Activated CD8-positive, alpha-beta memory T cell treated with anti-CD3 and anti-CD28 coated beads for 36 hours (primary cell): ENCODE results near the gene BUD13. TPM values are rescaled to one million over a fixed set of nuclear protein-coding genes. Genes with fewer than 3 reads are reported as not detected.

ENCODE experiments used
- CTCF ChIA-PET: fragments of 350-600 bp; sonication (Branson Sonifier 250); formaldehyde crosslinking; loops from one replicate; lab custom pipeline; 2021; ENCODE audit warnings: antibody characterized with exemption; lab: Charles Lee
- POLR2A ChIA-PET: fragments of 350-600 bp; sonication (Branson Sonifier 250); formaldehyde crosslinking; loops from one replicate; lab custom pipeline; 2021; ENCODE audit warnings: antibody characterized with exemption; lab: Charles Lee
- total RNA-seq, 2 experiments: library from RNA; stranded (reverse); gene quantifications; one replicate each; pipeline ENCODE4 v1.2.3, GENCODE V29; 2021

Gene BUD13
- total RNA-seq, 2 experiments from 2014 or later: 32.1 to 33.6 TPM

DNA sequence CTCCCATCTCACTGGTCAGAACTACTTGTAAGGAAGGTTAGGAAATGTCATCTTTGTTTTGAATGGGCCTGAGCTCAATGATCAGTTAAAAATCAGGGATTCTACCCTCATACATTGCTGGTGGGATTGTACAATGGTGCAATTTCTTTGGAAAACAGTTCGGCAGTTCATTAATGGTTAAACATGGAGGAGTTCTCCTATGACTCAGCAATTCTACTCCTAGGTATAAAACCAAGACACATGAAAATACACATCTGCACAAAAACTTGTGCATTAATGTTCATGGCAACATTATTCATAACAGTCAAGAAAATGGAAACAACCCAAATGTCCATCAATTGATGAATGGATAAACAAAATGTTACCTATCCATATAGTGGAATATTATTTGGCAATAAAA is 23.8 kb upstream of the BUD13 start:
- POLR2A ChIA-PET: no interaction called here
- CTCF ChIA-PET: no interaction called here

DNA sequence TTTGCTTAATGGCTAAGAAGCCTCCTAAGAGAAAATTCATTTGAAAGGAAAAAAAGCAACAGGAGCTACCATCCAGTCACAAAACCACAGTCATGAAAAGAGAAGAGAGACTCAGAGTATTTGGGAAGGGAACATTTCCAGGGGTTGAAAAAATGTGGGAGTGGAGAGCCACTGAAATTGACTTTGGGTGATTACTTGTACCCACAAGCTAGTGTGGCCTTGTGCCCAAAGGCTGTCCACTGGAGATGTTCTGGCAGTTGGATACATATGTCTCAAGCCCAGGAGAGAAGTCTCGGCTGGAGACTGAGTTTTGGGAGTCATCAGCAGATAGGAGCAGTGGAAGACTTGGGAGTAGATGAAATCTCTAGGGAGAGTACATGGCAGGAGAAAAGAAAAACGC is 22.1 kb upstream of the BUD13 start:
- ChIA-PET POLR2A (no interaction called here), CTCF (interaction anchor here (1.7 kb wide), 1 partner anchor 311 kb away, joined by 6 read pairs; no protein-coding TSS in a partner anchor)

DNA sequence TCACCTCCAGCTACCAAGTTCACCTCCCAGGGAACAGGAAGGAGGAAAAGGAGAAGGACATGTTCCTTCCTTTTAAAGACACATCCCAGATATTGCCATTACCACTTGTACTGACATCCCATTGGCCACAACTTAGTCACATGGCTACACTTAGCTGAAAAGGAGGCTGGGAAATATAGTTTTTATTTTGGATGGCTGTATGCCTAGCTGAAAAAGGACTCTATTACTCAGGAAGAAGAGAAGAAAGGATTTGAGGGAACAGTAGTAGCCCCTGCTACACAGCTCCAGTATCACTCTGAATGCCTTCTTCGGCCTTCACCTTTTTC is 20.9 kb upstream of the BUD13 start:
- ChIA-PET CTCF (interaction anchor here (0.6 to 5.7 kb wide), 4 partner anchors 43 to 433 kb away, joined by 3 to 56 read pairs (median 4); partner anchors contain the start of gene APOA1), POLR2A (no interaction called here)

DNA sequence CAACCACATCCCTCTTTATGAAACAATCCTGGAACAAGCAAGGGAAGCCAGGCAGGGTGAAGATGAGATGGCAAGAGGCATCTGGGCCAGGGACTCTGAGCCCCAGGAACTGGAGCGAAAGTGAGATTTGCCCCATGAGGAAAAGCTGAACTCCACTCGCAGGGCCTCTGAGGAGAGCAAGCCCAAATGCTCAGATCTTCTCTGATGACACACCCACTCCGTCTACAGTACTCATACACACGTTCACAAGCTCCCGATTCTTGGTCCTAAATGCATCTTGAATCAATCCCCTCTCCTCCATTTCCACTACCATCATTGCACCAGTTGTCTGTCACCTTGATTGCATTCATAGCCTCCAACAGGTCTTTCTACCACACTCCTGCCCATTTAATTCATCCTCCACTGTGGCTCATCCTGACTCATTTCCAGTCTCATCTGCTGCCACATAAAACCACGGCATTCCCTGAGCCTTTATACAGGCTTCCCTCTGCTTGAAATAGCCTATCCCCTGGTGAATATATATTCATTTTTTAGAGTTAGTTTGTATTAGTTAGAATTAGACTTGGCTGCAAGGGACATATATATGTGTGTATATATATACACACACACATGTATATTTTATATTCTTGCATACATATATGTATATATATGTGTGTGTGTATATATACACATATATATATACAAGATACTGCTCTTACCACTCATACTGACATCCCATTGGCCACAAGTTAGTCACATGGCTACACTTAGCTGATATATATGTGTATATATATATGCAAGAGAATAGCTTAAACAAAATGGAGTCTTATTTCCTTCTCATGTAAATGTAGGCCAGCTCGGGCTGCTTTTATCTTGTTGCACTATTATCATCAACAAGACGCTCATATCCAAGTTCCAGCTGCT is 20.3 kb upstream of the BUD13 start:
- ChIA-PET CTCF (interaction anchor here (0.6 to 5.7 kb wide), 5 partner anchors 35 to 434 kb away, joined by 3 to 56 read pairs (median 4); partner anchors contain the start of gene APOA1), POLR2A (no interaction called here)

DNA sequence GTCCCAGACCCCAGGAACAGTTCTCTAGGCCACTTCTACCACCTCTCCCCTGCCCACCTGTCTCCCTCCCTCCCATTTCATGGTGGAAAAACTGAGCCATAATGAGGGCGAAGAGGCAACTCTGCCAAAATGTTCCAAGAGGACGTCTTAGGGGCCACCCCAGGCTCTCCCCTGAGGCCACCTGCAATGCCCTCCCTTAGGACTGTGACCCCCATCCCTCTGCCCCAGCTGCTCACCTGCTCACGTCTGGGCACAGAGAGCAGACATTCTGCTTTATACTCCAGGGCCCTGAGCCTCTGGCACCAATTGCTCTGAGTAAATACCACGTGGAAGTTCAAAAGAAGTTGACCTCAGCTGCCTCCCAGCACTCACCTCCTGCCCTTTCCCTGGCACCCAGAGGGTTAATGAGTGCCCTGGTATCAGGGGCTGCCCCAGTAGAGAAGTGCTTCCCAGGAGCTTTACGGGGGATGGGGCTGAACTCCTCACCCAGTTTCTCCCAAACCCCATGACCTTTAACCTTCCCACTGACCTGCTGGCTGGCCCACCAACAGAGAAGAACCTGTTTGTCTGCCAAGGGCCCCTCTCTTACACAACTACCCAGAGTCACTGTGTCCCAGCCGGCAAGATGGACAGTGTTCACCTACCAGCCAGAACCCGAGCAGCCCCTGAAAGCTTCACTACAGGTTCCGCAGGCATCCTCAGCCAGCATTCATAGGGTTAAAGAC is 19.5 kb upstream of the BUD13 start:
- POLR2A ChIA-PET: no interaction called here
- CTCF ChIA-PET: interaction anchor here (0.9 to 5.7 kb wide), 5 partner anchors 21 to 314 kb away, joined by 3 to 56 read pairs (median 3); partner anchors contain the start of gene APOA1

DNA sequence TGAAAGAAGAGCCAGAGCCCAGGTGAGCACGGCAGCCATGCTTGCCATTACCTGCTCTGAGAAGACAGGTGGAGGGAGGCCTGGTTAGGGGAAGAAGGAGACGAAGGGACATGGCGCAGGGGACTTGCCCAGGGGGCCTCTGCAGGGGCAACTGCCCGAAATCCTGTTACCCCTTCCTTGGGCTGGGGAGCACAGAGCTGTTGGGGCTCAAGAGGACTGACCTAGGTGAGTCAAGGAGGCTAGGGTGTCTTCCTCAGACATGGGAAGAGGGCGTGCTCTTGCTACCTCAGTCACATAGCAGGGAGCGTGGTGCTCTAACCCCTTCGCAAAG is 19.0 kb upstream of the BUD13 start, which contains the start of gene APOA5:
TSS of gene APOA5 (minus strand) at position 67 of the 331 bp plus-strand sequence. CDS start at position 48, 19 bp downstream.
- ChIA-PET CTCF (interaction anchor here (0.9 to 5.7 kb wide), 18 partner anchors 9 to 387 kb away, joined by 3 to 56 read pairs (median 4); partner anchors contain the start of genes APOA1 and SIDT2), POLR2A (interaction anchor here (1.9 kb wide), 1 partner anchor 44 kb away, joined by 12 read pairs; no protein-coding TSS in a partner anchor)

DNA sequence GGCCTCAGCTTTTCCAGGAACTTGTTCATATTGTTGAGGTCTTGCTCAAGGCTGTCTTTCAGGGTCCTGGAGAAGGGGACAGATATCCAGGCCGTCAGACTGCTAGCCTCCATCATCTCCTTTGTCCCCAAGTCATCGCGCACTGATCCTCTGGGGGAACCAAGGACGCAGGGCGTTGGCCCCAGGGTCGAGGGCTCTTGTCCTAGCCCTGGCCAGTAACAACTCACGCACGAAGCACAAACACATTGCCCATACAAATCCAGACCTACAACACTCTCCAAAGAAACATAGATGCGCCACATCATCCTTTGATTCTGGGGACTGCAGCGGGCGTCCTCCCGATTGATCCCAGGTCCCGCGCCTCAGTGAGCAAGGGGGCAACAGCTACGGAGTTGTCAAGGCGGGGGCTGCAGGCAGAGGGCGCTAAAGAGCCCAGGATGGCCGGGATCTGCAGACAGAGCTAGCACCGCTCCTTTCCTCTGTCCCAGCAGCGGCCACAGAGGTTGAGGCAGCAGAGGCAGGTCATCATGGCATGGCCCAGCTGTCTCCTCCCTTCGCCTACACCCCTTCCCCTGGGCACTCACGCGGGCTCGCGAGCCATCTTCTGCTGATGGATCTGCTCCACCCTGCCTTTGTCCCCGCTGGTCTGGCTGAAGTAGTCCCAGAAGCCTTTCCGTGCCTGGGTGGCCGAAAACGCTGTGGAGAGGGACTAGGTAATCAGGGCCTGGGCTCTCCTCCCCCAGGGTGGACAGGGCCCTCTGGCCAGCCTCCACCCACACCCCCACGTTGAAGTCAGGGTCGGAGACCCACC is 18.4 kb upstream of the BUD13 start:
- ChIA-PET CTCF (interaction anchor here (0.5 to 5.7 kb wide), 23 partner anchors 8 to 436 kb away, joined by 3 to 56 read pairs (median 4); partner anchors contain the start of genes APOA1 and SIDT2), POLR2A (interaction anchor here (0.5 to 1.9 kb wide), 3 partner anchors 16 to 307 kb away, joined by 3 to 12 read pairs (median 10); partner anchors contain the start of gene SIK3)

DNA sequence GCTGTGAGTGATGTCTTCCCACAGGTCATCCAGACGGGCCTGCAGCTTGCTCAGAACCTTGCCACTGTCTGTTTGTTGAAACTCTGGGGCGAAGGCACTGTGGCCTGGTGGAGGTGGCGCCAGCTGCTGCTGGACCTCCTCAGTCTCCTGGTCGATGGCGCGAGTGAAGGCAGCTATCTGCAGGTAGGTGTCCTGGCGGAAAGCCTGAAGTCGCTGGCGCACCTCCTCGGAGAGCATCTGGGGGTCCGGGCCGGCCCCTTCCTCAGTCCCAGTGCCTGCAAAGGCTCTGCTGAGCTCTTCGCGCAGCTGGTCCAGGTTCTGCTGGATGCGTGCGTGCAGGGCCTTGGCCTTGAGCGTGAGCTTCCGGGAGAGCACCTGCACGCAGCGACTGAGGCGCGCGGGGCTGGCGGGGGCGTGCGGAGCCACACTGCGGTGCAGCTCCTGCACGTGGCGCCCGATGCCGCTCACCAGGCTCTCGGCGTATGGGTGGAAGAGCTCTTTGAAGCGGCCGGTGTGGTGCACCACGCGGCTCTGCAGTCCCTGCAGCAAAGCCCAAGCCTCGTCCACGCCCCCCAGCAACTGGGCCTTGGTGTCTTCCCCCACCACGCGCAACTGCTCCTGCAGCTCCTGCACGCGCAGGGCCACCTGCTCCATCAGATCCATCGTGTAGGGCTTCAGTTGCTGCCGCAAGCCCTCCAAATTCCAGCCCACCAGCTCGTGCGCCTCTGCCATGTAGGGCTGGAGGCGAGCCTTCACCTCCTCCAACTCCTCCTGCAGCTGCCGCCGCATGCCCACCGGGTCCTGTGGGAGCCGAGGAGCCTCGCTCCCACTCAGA is 17.6 kb upstream of the BUD13 start:
- POLR2A ChIA-PET: interaction anchor here (0.5 to 1.9 kb wide), 4 partner anchors 15 to 308 kb away, joined by 3 to 12 read pairs (median 8); partner anchors contain the start of gene SIK3
- CTCF ChIA-PET: interaction anchor here (0.5 to 5.7 kb wide), 24 partner anchors 8 to 436 kb away, joined by 3 to 56 read pairs (median 4); partner anchors contain the start of genes APOA1 and SIDT2

DNA sequence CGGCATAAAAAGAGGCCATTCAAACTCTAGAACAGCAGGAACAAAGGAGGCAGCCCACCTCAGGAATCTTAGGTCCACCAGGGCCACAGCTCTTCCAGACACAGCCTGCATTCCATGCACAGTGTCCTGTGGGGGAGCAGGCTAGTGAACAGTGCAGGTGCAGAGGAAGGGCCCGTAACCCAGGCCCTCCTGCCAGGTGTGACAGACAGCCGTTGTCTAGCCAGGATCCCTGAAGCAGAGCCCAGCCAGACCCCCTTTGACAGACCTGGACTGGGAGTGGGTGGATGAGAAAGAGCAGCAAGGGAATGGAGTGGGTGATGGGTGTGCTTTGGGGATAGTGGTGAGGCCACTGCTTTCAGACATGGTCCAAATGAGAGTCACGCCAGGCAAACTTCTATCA is 16.2 kb upstream of the BUD13 start:
- ChIA-PET POLR2A (interaction anchor here (0.5 kb wide), 1 partner anchor 314 kb away, joined by 3 read pairs; no protein-coding TSS in a partner anchor), CTCF (interaction anchor here (1.4 to 5.7 kb wide), 3 partner anchors 28 to 318 kb away, joined by 3 to 56 read pairs (median 40); partner anchors contain the start of gene APOA1)

DNA sequence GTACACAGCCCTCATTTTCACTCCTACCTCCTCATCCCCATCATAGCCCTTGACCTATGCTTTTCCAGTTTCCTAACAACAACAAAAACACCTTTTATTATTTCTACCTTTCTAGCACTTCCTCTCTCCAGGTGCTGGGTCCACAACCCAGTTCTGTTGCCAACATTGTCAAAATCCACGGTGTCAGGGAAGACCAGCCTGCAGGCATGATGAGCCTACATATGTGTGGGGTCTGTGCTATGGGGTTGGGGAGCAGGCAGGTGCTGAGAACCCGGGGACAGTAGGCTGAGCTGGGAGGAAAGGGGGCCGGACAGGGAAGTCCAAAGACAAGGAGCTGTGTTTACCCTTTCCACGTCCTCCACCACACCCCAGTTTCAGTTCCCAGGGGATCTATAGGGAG is 15.7 kb upstream of the BUD13 start:
- POLR2A ChIA-PET: interaction anchor here (0.5 to 1.8 kb wide), 5 partner anchors 10 to 315 kb away, joined by 3 to 8 read pairs (median 5); no protein-coding TSS in a partner anchor

DNA sequence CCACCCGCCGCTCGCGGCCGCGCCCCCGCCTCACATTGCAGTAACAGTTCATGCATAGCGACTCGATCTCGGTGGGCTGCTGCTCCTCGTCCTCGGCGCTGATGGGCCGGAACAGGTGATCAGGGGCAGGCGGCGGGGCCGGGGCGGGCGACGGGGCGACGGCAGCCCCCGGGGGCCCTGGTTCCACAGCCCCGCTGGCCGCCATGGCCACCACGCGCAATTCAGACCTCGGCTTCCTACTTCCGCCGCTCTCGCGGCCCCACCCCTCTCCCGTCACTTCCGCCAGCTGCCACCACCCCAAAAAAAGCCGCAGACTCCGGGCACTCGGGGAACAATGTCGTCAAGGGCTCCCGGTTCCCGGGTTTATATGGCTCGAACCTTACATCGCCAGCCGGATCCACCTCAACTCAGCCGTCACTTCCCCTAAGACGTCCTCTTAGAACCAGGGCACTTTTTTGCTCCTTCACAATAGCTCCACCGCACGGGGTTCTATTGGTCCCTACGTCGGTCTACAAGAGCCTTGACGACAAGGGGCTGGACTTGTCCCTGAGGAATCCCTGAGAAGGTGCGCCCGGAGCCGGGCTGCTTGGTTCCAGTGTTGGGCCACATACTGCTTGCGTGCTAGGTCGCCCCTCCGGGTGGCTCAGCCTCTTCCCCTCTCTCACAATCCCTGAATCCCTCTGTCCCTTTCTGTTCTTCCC is 15.1 kb upstream of the BUD13 start, which contains the start of gene ZPR1:
TSS of gene ZPR1 (minus strand) at position 238 of the 701 bp plus-strand sequence. CDS start at position 205, 33 bp downstream.
- CTCF ChIA-PET: interaction anchor here (1.1 to 4.1 kb wide), 3 partner anchors 14 to 319 kb away, joined by 3 to 40 read pairs (median 5); no protein-coding TSS in a partner anchor
- POLR2A ChIA-PET: interaction anchor here (0.8 to 1.8 kb wide), 6 partner anchors 10 to 65 kb away, joined by 3 to 10 read pairs (median 5); partner anchors contain the start of gene BUD13

More for the DNA sequence above, 15.7 kb upstream of the BUD13 start:
- CTCF ChIA-PET: interaction anchor here (1.1 to 4.1 kb wide), 2 partner anchors 45 to 318 kb away, joined by 3 to 40 read pairs; no protein-coding TSS in a partner anchor

DNA sequence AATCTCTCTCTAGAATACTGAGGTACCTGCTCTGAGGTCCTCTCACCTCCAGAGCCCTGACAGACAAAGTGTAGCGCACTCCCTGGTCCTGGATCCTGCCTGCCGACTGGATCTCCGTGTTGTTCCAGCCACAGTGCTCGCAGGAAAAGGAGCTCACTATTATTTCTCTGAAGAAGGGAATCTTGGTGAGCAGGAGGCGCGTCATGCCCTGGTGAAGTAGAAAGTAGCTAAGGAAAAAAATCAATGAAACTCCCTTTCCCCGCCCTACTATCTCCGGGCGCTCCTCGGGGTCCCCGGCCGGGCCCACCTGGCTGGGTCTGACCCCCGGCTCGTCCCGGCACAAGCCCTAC is 14.6 kb upstream of the BUD13 start:
- CTCF ChIA-PET: interaction anchor here (1.1 to 1.7 kb wide), 3 partner anchors 14 to 438 kb away, joined by 3 to 5 read pairs (median 5); no protein-coding TSS in a partner anchor
- POLR2A ChIA-PET: interaction anchor here (0.8 to 1.8 kb wide), 7 partner anchors 9 to 67 kb away, joined by 3 to 10 read pairs (median 5); partner anchors contain the start of gene BUD13

DNA sequence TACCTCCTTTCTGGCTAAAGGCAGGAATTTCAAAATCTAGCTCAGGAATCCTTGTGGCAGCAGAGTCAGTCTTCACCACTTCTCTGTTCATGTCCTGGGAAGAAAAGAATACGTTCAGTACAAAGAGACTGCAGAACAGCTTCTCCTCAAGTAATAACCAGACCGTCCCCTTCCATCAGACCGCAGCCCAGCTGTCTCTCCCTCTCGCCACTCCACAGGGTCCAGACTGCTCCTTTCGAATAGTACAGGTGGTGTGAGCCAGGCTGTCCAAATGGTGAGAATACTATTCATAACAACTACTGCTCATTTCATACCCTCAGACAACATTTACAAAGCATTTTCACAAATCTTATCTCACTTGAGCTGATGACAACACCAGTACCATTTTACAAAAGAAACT is 14.2 kb upstream of the BUD13 start:
- POLR2A ChIA-PET: interaction anchor here (0.8 to 1.8 kb wide), 4 partner anchors 13 to 67 kb away, joined by 3 to 10 read pairs (median 6); partner anchors contain the start of gene BUD13
- CTCF ChIA-PET: interaction anchor here (1.1 to 1.9 kb wide), 4 partner anchors 8 to 438 kb away, joined by 3 to 7 read pairs (median 5); no protein-coding TSS in a partner anchor

DNA sequence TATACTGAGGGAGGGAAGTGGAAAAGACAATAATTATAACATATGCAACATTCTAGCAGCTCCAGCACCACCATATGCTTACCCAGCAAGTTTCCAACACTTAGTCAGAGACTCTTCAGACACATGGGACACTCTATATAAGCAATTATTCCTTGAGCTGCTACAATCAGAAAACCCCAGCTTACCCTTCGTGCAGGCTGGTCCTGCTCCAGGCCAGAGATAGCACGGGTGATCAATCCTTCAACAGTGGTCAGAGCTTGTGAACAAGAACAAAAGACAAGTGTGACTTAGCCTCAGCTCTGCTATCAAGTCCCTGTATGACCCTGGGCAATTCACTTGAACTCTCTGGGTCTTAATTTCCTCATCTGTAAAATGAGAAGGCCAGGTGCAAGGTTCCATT is 13.5 kb upstream of the BUD13 start:
- ChIA-PET POLR2A (interaction anchor here (1.1 kb wide), 1 partner anchor 50 kb away, joined by 4 read pairs; no protein-coding TSS in a partner anchor), CTCF (interaction anchor here (0.9 to 1.9 kb wide), 5 partner anchors 7 to 439 kb away, joined by 3 to 7 read pairs (median 5); no protein-coding TSS in a partner anchor)

DNA sequence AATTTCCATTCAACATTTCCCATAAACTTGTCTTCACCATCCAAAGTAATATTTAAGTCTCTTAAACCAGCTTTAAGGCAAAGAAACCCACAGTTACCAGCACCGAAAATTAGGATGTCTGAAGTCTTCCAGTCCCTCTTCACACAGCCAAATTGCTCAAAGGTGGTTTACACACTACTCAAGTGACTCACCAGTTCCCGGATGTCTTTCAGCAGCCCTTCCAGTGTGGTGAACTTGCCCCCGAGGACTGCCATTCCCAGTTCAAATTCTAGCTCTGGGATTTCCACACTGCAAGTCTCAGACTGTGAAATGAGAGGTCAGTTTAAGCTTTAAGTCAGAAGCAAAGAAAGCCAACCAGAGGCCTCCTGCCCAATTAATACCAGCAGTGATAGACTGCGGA is 9.9 kb upstream of the BUD13 start:
- POLR2A ChIA-PET: interaction anchor here (0.7 kb wide), 1 partner anchor 9 kb away, joined by 3 read pairs; no protein-coding TSS in a partner anchor
- CTCF ChIA-PET: interaction anchor here (1.5 to 2.1 kb wide), 2 partner anchors 9 to 53 kb away, joined by 4 to 6 read pairs; partner anchors contain the start of gene APOA5
